Measurements from ENCODE around the gene LYZL1. TPM values are rescaled to one million over a fixed set of nuclear protein-coding genes. Genes with fewer than 3 reads are reported as not detected.

LYZL1 gene
- total RNA-seq, 1 experiment from 2014 or later = not detected

GRCh38 chr10:29255104-29255503 lies 33.8 kb upstream of the LYZL1 start:
- CTCF ChIA-PET = interaction anchor here (1.3 to 1.7 kb wide), 3 partner anchors 15 to 591 kb away, joined by 3 to 6 read pairs (median 4); no protein-coding TSS in a partner anchor
- ATAC-seq = no peak

GRCh38 chr10:29256019-29256418 lies 32.9 kb upstream of the LYZL1 start:
- ChIA-PET POLR2A (no interaction called here), CTCF (interaction anchor here (1.7 kb wide), 1 partner anchor 16 kb away, joined by 3 read pairs; no protein-coding TSS in a partner anchor)
- Mint-ChIP-seq H3K4me3 (no peak overlapping the region), H3K36me3 (no peaks in the 10 kb centered on the region), H3K27ac (no peak overlapping the region), H3K27me3 (ENCODE audit: low read depth) (no peaks in the 10 kb centered on the region), H3K4me1 (peaks cover 29% of the 10 kb centered on the region), H3K9me3 (peaks cover 5% of the 10 kb centered on the region; the same call in 1 of the 2 replicates)
- no peak for DNase-seq (ENCODE audit: low spot score)
- TF ChIP-seq HMGA2 (CRISPR knock-in tag; IDR thresholded peaks at IDR 0.05) = no peak
- no peak for ATAC-seq

More at GRCh38 chr10:29255104-29255503, 33.8 kb upstream of the LYZL1 start:
- peaks cover 29% of the 10 kb centered on the region for H3K4me1 Mint-ChIP-seq
- DNase-seq (ENCODE audit: low spot score) = no peak
- H3K4me3 Mint-ChIP-seq = no peak overlapping the region
- no peaks in the 10 kb centered on the region for H3K36me3 Mint-ChIP-seq
- no peak overlapping the region for H3K27ac Mint-ChIP-seq
- H3K27me3 Mint-ChIP-seq (ENCODE audit: low read depth) = no peaks in the 10 kb centered on the region
- peaks cover 5% of the 10 kb centered on the region; the same call in 1 of the 2 replicates for H3K9me3 Mint-ChIP-seq
- POLR2A ChIA-PET = no interaction called here
- TF ChIP-seq GABPB1 (CRISPR knock-in tag; IDR thresholded peaks at IDR 0.05) = no peak
- TF ChIP-seq, protein P1, sequence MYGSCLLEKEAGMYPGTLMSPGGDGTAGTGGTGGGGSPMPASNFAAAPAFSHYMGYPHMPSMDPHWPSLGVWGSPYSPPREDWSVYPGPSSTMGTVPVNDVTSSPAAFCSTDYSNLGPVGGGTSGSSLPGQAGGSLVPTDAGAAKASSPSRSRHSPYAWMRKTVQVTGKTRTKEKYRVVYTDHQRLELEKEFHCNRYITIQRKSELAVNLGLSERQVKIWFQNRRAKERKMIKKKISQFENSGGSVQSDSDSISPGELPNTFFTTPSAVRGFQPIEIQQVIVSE (CRISPR knock-in tag; IDR thresholded peaks at IDR 0.05; ENCODE audit: borderline replicate concordance) = 0 out of 2 replicates have a peak, but pooled peaks have one; percentile 40

GRCh38 chr10:29256586-29256985 lies 32.3 kb upstream of the LYZL1 start:
- no peaks in the 10 kb centered on the region for H3K36me3 Mint-ChIP-seq
- no peak overlapping the region for H3K27ac Mint-ChIP-seq
- peaks cover 29% of the 10 kb centered on the region for H3K4me1 Mint-ChIP-seq
- no peak for ATAC-seq
- DNase-seq (ENCODE audit: low spot score) = no peak
- ChIA-PET POLR2A (interaction anchor here (0.7 kb wide), 1 partner anchor 137 kb away, joined by 3 read pairs; no protein-coding TSS in a partner anchor), CTCF (interaction anchor here (1.0 to 1.7 kb wide), 3 partner anchors 13 to 48 kb away, joined by 3 to 7 read pairs (median 3); no protein-coding TSS in a partner anchor)
- no peaks in the 10 kb centered on the region for H3K27me3 Mint-ChIP-seq (ENCODE audit: low read depth)
- H3K9me3 Mint-ChIP-seq = peaks cover 5% of the 10 kb centered on the region; the same call in 1 of the 2 replicates
- H3K4me3 Mint-ChIP-seq = no peak overlapping the region
- TF ChIP-seq OVOL2 (CRISPR knock-in tag; IDR thresholded peaks at IDR 0.05; ENCODE audit: borderline replicate concordance) (no peak), E2F5 (CRISPR knock-in tag; IDR thresholded peaks at IDR 0.05) (no peak), TP53 (CRISPR knock-in tag; IDR thresholded peaks at IDR 0.05) (no peak), ZNF281 (CRISPR knock-in tag; IDR thresholded peaks at IDR 0.05) (no peak), GTF2I (CRISPR knock-in tag; conservative IDR thresholded peaks at IDR 0.05) (no peak)
- TF ChIP-seq, protein P2, sequence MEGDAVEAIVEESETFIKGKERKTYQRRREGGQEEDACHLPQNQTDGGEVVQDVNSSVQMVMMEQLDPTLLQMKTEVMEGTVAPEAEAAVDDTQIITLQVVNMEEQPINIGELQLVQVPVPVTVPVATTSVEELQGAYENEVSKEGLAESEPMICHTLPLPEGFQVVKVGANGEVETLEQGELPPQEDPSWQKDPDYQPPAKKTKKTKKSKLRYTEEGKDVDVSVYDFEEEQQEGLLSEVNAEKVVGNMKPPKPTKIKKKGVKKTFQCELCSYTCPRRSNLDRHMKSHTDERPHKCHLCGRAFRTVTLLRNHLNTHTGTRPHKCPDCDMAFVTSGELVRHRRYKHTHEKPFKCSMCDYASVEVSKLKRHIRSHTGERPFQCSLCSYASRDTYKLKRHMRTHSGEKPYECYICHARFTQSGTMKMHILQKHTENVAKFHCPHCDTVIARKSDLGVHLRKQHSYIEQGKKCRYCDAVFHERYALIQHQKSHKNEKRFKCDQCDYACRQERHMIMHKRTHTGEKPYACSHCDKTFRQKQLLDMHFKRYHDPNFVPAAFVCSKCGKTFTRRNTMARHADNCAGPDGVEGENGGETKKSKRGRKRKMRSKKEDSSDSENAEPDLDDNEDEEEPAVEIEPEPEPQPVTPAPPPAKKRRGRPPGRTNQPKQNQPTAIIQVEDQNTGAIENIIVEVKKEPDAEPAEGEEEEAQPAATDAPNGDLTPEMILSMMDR (IDR thresholded peaks at IDR 0.05) = no peak
- TF ChIP-seq, protein P3, sequence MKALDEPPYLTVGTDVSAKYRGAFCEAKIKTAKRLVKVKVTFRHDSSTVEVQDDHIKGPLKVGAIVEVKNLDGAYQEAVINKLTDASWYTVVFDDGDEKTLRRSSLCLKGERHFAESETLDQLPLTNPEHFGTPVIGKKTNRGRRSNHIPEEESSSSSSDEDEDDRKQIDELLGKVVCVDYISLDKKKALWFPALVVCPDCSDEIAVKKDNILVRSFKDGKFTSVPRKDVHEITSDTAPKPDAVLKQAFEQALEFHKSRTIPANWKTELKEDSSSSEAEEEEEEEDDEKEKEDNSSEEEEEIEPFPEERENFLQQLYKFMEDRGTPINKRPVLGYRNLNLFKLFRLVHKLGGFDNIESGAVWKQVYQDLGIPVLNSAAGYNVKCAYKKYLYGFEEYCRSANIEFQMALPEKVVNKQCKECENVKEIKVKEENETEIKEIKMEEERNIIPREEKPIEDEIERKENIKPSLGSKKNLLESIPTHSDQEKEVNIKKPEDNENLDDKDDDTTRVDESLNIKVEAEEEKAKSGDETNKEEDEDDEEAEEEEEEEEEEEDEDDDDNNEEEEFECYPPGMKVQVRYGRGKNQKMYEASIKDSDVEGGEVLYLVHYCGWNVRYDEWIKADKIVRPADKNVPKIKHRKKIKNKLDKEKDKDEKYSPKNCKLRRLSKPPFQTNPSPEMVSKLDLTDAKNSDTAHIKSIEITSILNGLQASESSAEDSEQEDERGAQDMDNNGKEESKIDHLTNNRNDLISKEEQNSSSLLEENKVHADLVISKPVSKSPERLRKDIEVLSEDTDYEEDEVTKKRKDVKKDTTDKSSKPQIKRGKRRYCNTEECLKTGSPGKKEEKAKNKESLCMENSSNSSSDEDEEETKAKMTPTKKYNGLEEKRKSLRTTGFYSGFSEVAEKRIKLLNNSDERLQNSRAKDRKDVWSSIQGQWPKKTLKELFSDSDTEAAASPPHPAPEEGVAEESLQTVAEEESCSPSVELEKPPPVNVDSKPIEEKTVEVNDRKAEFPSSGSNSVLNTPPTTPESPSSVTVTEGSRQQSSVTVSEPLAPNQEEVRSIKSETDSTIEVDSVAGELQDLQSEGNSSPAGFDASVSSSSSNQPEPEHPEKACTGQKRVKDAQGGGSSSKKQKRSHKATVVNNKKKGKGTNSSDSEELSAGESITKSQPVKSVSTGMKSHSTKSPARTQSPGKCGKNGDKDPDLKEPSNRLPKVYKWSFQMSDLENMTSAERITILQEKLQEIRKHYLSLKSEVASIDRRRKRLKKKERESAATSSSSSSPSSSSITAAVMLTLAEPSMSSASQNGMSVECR (CRISPR knock-in tag; IDR thresholded peaks at IDR 0.05; ENCODE audit: borderline replicate concordance) = no peak
